Measurements from ENCODE around the gene ADGRG3. TPM values are rescaled to one million over a fixed set of nuclear protein-coding genes. Genes with fewer than 3 reads are reported as not detected.

ADGRG3 gene
- total and polyA plus RNA-seq, 2 of the 13 experiments (the other 11 are each of a cell fraction or from before 2014, with no cell fraction given): 2.7 to 11.8 TPM

- TF ChIP-seq, protein P1, sequence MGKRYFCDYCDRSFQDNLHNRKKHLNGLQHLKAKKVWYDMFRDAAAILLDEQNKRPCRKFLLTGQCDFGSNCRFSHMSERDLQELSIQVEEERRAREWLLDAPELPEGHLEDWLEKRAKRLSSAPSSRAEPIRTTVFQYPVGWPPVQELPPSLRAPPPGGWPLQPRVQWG (CRISPR knock-in tag; IDR thresholded peaks at IDR 0.05; ENCODE audit: borderline replicate concordance, low read depth): no peak
- TF ChIP-seq XBP1 (CRISPR knock-in tag; IDR thresholded peaks at IDR 0.05) (peak; percentile 69; the same call in 1 of the 2 replicates), ZNF883 (CRISPR knock-in tag; IDR thresholded peaks at IDR 0.05; ENCODE audit: not compliant biosample characterization) (peak; percentile 91), ARID5B (CRISPR knock-in tag; IDR thresholded peaks at IDR 0.05) (peak; percentile 16; the same call in 1 of the 2 replicates), MATR3 (CRISPR knock-in tag; IDR thresholded peaks at IDR 0.05) (no peak), ZNF292 (CRISPR knock-in tag; IDR thresholded peaks at IDR 0.05; ENCODE audit: borderline replicate concordance, low read depth) (peak; percentile 14; the same call in 1 of the 2 replicates), KLF15 (CRISPR knock-in tag; IDR thresholded peaks at IDR 0.05; ENCODE audit: borderline replicate concordance) (peak; percentile 84; the same call in 1 of the 2 replicates), ZNF350 (CRISPR knock-in tag; IDR thresholded peaks at IDR 0.05; ENCODE audit: borderline replicate concordance, low read depth) (no peak; the same call in none of the 2 replicates), AKAP8 (CRISPR knock-in tag; IDR thresholded peaks at IDR 0.05) (0 out of 2 replicates have a peak, but pooled peaks have one; percentile 88), ZNF263 (CRISPR knock-in tag; IDR thresholded peaks at IDR 0.05) (no peak), AGO1 (IDR thresholded peaks at IDR 0.05; ENCODE audit: low read depth, low read length, poor library complexity, severe bottlenecking) (no peak), ZNF709 (CRISPR knock-in tag; IDR thresholded peaks at IDR 0.05) (peak; percentile 75; the same call in 1 of the 2 replicates), MIXL1 (CRISPR knock-in tag; IDR thresholded peaks at IDR 0.05) (peak; percentile 96), REXO4 (CRISPR knock-in tag; IDR thresholded peaks at IDR 0.05; ENCODE audit: borderline replicate concordance) (no peak)
- TF ChIP-seq, protein P2, sequence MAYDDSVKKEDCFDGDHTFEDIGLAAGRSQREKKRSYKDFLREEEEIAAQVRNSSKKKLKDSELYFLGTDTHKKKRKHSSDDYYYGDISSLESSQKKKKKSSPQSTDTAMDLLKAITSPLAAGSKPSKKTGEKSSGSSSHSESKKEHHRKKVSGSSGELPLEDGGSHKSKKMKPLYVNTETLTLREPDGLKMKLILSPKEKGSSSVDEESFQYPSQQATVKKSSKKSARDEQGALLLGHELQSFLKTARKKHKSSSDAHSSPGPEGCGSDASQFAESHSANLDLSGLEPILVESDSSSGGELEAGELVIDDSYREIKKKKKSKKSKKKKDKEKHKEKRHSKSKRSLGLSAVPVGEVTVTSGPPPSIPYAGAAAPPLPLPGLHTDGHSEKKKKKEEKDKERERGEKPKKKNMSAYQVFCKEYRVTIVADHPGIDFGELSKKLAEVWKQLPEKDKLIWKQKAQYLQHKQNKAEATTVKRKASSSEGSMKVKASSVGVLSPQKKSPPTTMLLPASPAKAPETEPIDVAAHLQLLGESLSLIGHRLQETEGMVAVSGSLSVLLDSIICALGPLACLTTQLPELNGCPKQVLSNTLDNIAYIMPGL (CRISPR knock-in tag; IDR thresholded peaks at IDR 0.05; ENCODE audit: borderline replicate concordance in 1 of 2, low read depth in 1 of 2): 0 out of 4 replicates have a peak, but pooled peaks have one; percentile 54 to 69
- TF ChIP-seq, protein P3, sequence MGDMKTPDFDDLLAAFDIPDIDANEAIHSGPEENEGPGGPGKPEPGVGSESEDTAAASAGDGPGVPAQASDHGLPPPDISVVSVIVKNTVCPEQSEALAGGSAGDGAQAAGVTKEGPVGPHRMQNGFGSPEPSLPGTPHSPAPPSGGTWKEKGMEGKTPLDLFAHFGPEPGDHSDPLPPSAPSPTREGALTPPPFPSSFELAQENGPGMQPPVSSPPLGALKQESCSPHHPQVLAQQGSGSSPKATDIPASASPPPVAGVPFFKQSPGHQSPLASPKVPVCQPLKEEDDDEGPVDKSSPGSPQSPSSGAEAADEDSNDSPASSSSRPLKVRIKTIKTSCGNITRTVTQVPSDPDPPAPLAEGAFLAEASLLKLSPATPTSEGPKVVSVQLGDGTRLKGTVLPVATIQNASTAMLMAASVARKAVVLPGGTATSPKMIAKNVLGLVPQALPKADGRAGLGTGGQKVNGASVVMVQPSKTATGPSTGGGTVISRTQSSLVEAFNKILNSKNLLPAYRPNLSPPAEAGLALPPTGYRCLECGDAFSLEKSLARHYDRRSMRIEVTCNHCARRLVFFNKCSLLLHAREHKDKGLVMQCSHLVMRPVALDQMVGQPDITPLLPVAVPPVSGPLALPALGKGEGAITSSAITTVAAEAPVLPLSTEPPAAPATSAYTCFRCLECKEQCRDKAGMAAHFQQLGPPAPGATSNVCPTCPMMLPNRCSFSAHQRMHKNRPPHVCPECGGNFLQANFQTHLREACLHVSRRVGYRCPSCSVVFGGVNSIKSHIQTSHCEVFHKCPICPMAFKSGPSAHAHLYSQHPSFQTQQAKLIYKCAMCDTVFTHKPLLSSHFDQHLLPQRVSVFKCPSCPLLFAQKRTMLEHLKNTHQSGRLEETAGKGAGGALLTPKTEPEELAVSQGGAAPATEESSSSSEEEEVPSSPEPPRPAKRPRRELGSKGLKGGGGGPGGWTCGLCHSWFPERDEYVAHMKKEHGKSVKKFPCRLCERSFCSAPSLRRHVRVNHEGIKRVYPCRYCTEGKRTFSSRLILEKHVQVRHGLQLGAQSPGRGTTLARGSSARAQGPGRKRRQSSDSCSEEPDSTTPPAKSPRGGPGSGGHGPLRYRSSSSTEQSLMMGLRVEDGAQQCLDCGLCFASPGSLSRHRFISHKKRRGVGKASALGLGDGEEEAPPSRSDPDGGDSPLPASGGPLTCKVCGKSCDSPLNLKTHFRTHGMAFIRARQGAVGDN (CRISPR knock-in tag; IDR thresholded peaks at IDR 0.05): peak; percentile 83
Measured at GRCh38 chr16:57734925-57735754, 67.0 kb downstream of the ADGRG3 start (continued).

Measured in HepG2 (cell line).